GM19239 (cell line): ENCODE measurements around the gene TGFBR3.

Experiments used
- DNase-seq: peaks from one replicate; pipeline ENCODE4 v3.0.0; 2011; ENCODE audit warnings: low spot score; ENCODE audit not compliant: insufficient read length
- FAIRE-seq: peaks from 2 replicates; lab custom pipeline; 2011; peaks lifted over from hg19 to GRCh38; lab: Jason Lieb, UNC

The TGFBR3 gene

GRCh38 chr1:91787919-91788318 lies 98.0 kb downstream of the TGFBR3 start:
- FAIRE-seq (no peak), DNase-seq (no peak)

- no peak for FAIRE-seq
- no peak for DNase-seq
These were observed 101.3 kb downstream of the TGFBR3 start for GRCh38 chr1:91784616-91785015.

GRCh38 chr1:91784191-91784590 lies 101.8 kb downstream of the TGFBR3 start:
- no peak for FAIRE-seq
- DNase-seq: no peak

GRCh38 chr1:91783423-91784170 lies 102.4 kb downstream of the TGFBR3 start:
- DNase-seq (no peak), FAIRE-seq (no peak)

- FAIRE-seq (no peak), DNase-seq (no peak)
These were observed 103.9 kb downstream of the TGFBR3 start for GRCh38 chr1:91781901-91782622.

GRCh38 chr1:91781371-91781825 lies 104.6 kb downstream of the TGFBR3 start:
- DNase-seq: no peak

GRCh38 chr1:91779548-91780021 lies 106.4 kb downstream of the TGFBR3 start:
- no peak for FAIRE-seq
- no peak for DNase-seq

More at GRCh38 chr1:91781371-91781825, 104.6 kb downstream of the TGFBR3 start:
- no peak for FAIRE-seq

- FAIRE-seq (no peak), DNase-seq (no peak)
These were observed 107.0 kb downstream of the TGFBR3 start for GRCh38 chr1:91778964-91779363.

- DNase-seq (no peak), FAIRE-seq (no peak)
These were observed 108.2 kb downstream of the TGFBR3 start for GRCh38 chr1:91777630-91778300.

GRCh38 chr1:91777196-91777595 lies 108.8 kb downstream of the TGFBR3 start:
- no peak for DNase-seq
- no peak for FAIRE-seq

GRCh38 chr1:91776068-91776794 lies 109.7 kb downstream of the TGFBR3 start:
- FAIRE-seq: no peak
- no peak for DNase-seq

- no peak for DNase-seq
- FAIRE-seq: no peak
These were observed 110.7 kb downstream of the TGFBR3 start for GRCh38 chr1:91775227-91775626.

GRCh38 chr1:91774520-91775203 lies 111.3 kb downstream of the TGFBR3 start:
- FAIRE-seq (no peak), DNase-seq (no peak)

GRCh38 chr1:91771717-91772116 lies 114.2 kb downstream of the TGFBR3 start:
- no peak for DNase-seq
- no peak for FAIRE-seq

- DNase-seq: no peak
These were observed 115.2 kb downstream of the TGFBR3 start for GRCh38 chr1:91770667-91771268.

GRCh38 chr1:91769742-91770141 lies 116.2 kb downstream of the TGFBR3 start:
- FAIRE-seq: no peak

More at GRCh38 chr1:91770667-91771268, 115.2 kb downstream of the TGFBR3 start:
- no peak for FAIRE-seq

GRCh38 chr1:91768786-91769725 lies 116.9 kb downstream of the TGFBR3 start:
- FAIRE-seq: no peak
- DNase-seq: no peak

More at GRCh38 chr1:91769742-91770141, 116.2 kb downstream of the TGFBR3 start:
- no peak for DNase-seq

GRCh38 chr1:91768120-91768519 lies 117.8 kb downstream of the TGFBR3 start:
- DNase-seq (no peak), FAIRE-seq (no peak)
